Peyer's patch (tissue), 4 donors: ENCODE data around the gene CNTN5.

Source experiments
- CTCF ChIP-seq, 6 experiments: fragments of 450-650 bp in 4 of 6; fragments of 200-600 bp in 2 of 6; sonication (generic) in 1 of 6; IDR thresholded peaks; one replicate each; pipeline ENCODE4 v1.5.1; 2017 to 2019; ENCODE audit warnings: antibody characterized with exemption in 6 of 6, mild to moderate bottlenecking in 3 of 6, moderate library complexity in 1 of 6
- POLR2A ChIP-seq, 2 donors: fragments of 450-650 bp; IDR thresholded peaks; one replicate each; pipeline ENCODE4 v1.5.1; 2017; ENCODE audit warnings: antibody characterized with exemption in 2 of 2, mild to moderate bottlenecking in 2 of 2, moderate library complexity in 2 of 2

DNA sequence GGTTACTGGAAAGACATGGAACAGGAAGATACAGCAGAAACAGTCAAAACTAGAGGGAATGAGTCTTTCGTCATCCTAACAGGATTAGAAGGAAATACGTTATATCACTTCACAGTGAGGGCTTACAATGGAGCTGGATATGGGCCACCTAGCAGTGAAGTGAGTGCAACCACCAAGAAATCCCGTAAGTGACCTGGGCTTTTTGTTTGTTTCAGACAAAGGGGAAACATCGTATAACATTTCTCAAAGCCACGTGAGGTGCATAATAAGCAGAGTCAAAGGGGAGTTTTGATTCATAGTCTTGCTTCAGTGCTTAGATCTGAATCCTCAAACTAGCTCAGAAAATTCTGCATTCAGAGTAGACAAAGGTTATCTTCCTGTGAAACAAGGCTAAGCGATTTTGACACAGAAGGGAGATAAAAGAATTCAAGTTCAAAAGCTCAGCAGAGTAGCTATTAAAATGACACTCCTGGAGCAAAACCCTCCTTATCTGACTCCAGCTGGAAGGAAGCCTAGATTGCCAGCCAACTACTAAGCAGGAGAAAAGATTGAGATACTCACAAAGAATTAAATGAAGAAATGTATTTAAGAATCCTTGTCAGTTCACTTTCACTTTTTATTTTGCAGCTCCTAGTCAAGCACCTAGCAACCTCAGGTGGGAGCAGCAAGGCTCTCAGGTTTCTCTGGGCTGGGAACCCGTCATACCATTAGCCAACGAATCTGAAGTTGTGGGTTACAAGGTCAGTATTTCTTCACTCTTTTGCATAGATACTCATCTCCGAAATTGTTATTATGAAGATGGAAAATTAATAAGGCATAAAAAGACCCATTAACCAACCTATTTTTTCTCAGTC is 1319.9 kb downstream of the CNTN5 start:
- no peak for TF ChIP-seq CTCF (IDR thresholded peaks at IDR 0.05)
- TF ChIP-seq POLR2A (IDR thresholded peaks at IDR 0.05): no peak
